Thyroid gland (tissue), 4 donors: ENCODE results near the gene FOXN4. TPM values are rescaled to one million over a fixed set of nuclear protein-coding genes. Genes with fewer than 3 reads are reported as not detected.

Experiments used
- DNase-seq, 2 donors: peaks; one replicate each; pipeline ENCODE4 v3.0.0-alpha.2; 2019
- H3K27ac ChIP-seq, 3 donors: fragments of 200-600 bp; sonication (generic); 1 replicate in 2 of 3; 2 replicates in 1 of 3; pipeline ENCODE4 v1.5.1; 2016 to 2019; ENCODE audit warnings: mild to moderate bottlenecking in 1 of 3, moderate library complexity in 1 of 3
- H3K27me3 ChIP-seq: fragments of 200-600 bp; sonication (generic); one replicate; pipeline ENCODE4 v1.5.1; 2019
- H3K36me3 ChIP-seq, 2 donors: fragments of 200-600 bp; sonication (generic); one replicate each; pipeline ENCODE4 v1.5.1; 2016 to 2019
- H3K4me1 ChIP-seq, 2 donors: fragments of 200-600 bp; sonication (generic); one replicate each; pipeline ENCODE4 v1.5.1; 2017 to 2019
- H3K4me3 ChIP-seq, 3 donors: fragments of 200-600 bp; sonication (generic); replicated peaks in 1 of 3; 1 replicate in 2 of 3; 2 replicates in 1 of 3; pipeline ENCODE4 v1.5.1; 2016; ENCODE audit warnings: mild to moderate bottlenecking in 1 of 3
- H3K9me3 ChIP-seq: fragments of 200-600 bp; sonication (generic); one replicate; pipeline ENCODE4 v1.5.1; 2017
- POLR2A ChIP-seq, 2 donors: fragments of 450-650 bp; IDR thresholded peaks; one replicate each; pipeline ENCODE4 v1.6.1; 2017; ENCODE audit warnings: antibody characterized with exemption in 2 of 2, mild to moderate bottlenecking in 2 of 2, moderate library complexity in 1 of 2
- WGBS, 2 donors: methylation state at CpG; one replicate each; pipeline ENCODE4 v1.1.5; 2017; 5-methylcytosine and 5-hydroxymethylcytosine counted together
- intact Hi-C: fragments of 100-400 bp; cut with DNase I; formaldehyde crosslinking; loops from one replicate; pipeline ENCODE4 v1.15.1; 2023
- total RNA-seq, 4 donors: library from RNA; depleted of rRNA; stranded (reverse); fragments of >200 nt; gene quantifications; one replicate each; pipeline ENCODE4 v1.2.3, GENCODE V29; 2016
- TF ChIP-seq, protein P1 (sequence below), 6 experiments: fragments of 200-600 bp in 3 of 6; fragments of 450-650 bp in 3 of 6; sonication (generic) in 3 of 6; IDR thresholded peaks; one replicate each; pipeline ENCODE4 v1.5.1; 2016 to 2019; ENCODE audit warnings: antibody characterized with exemption in 6 of 6, mild to moderate bottlenecking in 2 of 6, inconsistent platforms in 1 of 6, moderate library complexity in 1 of 6

The FOXN4 gene
- total RNA-seq, 4 donors from 2014 or later: not detected

DNA sequence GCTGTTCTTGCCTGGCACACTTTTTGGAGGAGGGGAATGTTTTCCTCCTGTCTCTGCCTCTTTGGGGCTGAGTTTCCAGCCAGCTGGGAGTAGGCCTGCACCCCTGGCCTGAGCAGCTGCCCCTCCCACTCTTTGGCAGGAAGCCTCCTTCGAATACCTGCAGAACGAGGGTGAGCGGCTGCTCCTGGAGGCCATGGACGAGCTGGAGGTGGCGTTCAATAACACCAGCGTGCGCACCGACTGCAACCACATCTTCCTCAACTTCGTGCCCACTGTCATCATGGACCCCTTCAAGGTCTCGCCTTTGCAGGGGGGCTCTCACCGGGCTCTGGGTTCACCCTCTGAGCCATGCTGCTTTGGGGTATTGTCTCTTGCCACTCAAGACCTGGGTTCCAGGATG lies 69.4 kb downstream of the FOXN4 start:
- WGBS, 2 donors: 92 to 100% methylated on average over 6 to 11 of the region's 11 CpGs
- H3K36me3 ChIP-seq: peaks cover 79 to 85% of the 10 kb centered on the region in 2 donors
- intact Hi-C loops: no loop called here

GRCh38 chr12:109239179-109239578 lies 69.9 kb downstream of the FOXN4 start:
- peaks cover 79 to 85% of the 10 kb centered on the region in 2 donors for H3K36me3 ChIP-seq
- 96 to 97% methylated on average over 4 of the region's 4 CpGs for WGBS, 2 donors

More for the DNA sequence above, 69.4 kb downstream of the FOXN4 start:
- no peak for DNase-seq
- no peak overlapping the region for H3K27ac ChIP-seq
- no peak overlapping the region for H3K4me3 ChIP-seq
- H3K27me3 ChIP-seq: no peaks in the 10 kb centered on the region
- TF ChIP-seq, protein P1, sequence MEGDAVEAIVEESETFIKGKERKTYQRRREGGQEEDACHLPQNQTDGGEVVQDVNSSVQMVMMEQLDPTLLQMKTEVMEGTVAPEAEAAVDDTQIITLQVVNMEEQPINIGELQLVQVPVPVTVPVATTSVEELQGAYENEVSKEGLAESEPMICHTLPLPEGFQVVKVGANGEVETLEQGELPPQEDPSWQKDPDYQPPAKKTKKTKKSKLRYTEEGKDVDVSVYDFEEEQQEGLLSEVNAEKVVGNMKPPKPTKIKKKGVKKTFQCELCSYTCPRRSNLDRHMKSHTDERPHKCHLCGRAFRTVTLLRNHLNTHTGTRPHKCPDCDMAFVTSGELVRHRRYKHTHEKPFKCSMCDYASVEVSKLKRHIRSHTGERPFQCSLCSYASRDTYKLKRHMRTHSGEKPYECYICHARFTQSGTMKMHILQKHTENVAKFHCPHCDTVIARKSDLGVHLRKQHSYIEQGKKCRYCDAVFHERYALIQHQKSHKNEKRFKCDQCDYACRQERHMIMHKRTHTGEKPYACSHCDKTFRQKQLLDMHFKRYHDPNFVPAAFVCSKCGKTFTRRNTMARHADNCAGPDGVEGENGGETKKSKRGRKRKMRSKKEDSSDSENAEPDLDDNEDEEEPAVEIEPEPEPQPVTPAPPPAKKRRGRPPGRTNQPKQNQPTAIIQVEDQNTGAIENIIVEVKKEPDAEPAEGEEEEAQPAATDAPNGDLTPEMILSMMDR (IDR thresholded peaks at IDR 0.05): no peak
- TF ChIP-seq POLR2A (IDR thresholded peaks at IDR 0.05): no peak
- no peaks in the 10 kb centered on the region for H3K4me1 ChIP-seq
- H3K9me3 ChIP-seq: no peaks in the 10 kb centered on the region

GRCh38 chr12:109236257-109236656 lies 72.8 kb downstream of the FOXN4 start:
- DNase-seq: no peak
- WGBS, 2 donors: 76 to 77% methylated on average over 6 of the region's 6 CpGs
- Histone ChIP-seq H3K4me3 (no peak overlapping the region), H3K9me3 (no peaks in the 10 kb centered on the region), H3K27me3 (no peaks in the 10 kb centered on the region), H3K4me1 (no peaks in the 10 kb centered on the region), H3K27ac (no peak overlapping the region), H3K36me3 (peaks cover 80 to 86% of the 10 kb centered on the region in 2 donors)
- TF ChIP-seq POLR2A (IDR thresholded peaks at IDR 0.05): no peak
- TF ChIP-seq, protein P1 (IDR thresholded peaks at IDR 0.05): no peak
- intact Hi-C loops: no loop called here

More at GRCh38 chr12:109239179-109239578, 69.9 kb downstream of the FOXN4 start:
- H3K9me3 ChIP-seq: no peaks in the 10 kb centered on the region
- no peak overlapping the region for H3K27ac ChIP-seq
- TF ChIP-seq, protein P1 (IDR thresholded peaks at IDR 0.05): no peak
- TF ChIP-seq POLR2A (IDR thresholded peaks at IDR 0.05): no peak
- H3K27me3 ChIP-seq: no peaks in the 10 kb centered on the region
- H3K4me1 ChIP-seq: no peaks in the 10 kb centered on the region
- intact Hi-C loops: no loop called here
- DNase-seq: no peak
- H3K4me3 ChIP-seq: no peak overlapping the region

DNA sequence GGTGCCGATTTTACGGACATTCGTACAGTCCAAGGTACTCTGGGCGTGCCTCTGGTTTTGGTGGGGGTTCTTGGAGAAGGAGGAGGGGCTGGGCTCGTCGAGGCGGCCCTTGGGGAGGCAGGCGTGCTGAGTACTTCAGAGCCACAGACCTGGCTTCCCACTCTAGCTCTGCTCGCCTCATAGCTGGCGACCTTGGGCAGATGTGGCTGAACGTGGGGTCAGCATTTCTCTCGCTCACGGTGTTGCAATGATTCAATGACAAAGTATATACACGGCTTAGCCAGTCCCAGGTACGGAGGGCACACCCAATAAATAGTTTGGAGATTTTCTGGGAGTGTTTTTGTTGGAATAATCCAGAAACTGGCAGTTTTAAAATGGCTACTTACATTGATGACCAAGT lies 75.1 kb downstream of the FOXN4 start:
- no peak for DNase-seq
- Histone ChIP-seq H3K4me1 (no peaks in the 10 kb centered on the region), H3K4me3 (no peak overlapping the region), H3K27me3 (no peaks in the 10 kb centered on the region), H3K27ac (no peak overlapping the region), H3K9me3 (no peaks in the 10 kb centered on the region), H3K36me3 (peaks cover 81 to 84% of the 10 kb centered on the region in 2 donors)
- 86 to 93% methylated on average over 13 to 15 of the region's 15 CpGs for WGBS, 2 donors
- intact Hi-C loops: no loop called here
- TF ChIP-seq, protein P1 (IDR thresholded peaks at IDR 0.05): no peak
- no peak for TF ChIP-seq POLR2A (IDR thresholded peaks at IDR 0.05)

DNA sequence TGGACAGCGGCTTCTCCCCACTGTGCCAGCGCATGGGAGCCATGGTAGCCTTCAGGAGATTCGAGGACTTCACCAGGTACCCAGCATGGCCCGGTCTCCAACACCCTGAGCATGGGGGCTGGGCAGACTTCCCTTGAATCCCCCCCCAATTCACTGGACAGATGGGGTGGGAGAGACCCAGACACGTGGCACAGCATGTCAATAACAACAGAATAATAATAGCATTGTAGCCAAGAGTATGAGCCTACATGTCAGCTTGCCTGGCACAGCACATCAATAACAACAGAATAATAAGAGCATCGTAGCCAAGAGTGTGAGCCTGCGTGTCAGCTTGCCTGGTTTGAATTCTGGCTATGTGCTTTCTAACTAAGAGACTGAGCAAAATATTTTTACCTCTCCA lies 76.4 kb downstream of the FOXN4 start:
- DNase-seq: no peak
- Histone ChIP-seq H3K9me3 (no peaks in the 10 kb centered on the region), H3K27me3 (no peaks in the 10 kb centered on the region), H3K27ac (no peak overlapping the region), H3K4me1 (no peaks in the 10 kb centered on the region), H3K4me3 (no peak overlapping the region), H3K36me3 (peaks cover 86 to 90% of the 10 kb centered on the region in 2 donors)
- 94 to 95% methylated on average over 6 to 7 of the region's 7 CpGs for WGBS, 2 donors
- intact Hi-C loops: no loop called here
- TF ChIP-seq POLR2A (IDR thresholded peaks at IDR 0.05): no peak
- TF ChIP-seq, protein P1 (IDR thresholded peaks at IDR 0.05): no peak
